COLO668 (cell line): ENCODE measurements around the gene GRIK4.

Experiments
- DNase-seq: peaks from one replicate; lab custom pipeline; 2025; ENCODE audit not compliant: unreplicated experiment; lab: John Stamatoyannopoulos, UW

GRIK4 gene

GRCh38 chr11:120695939-120696338 is 184.4 kb downstream of the GRIK4 start:
- no peak for DNase-seq

DNA sequence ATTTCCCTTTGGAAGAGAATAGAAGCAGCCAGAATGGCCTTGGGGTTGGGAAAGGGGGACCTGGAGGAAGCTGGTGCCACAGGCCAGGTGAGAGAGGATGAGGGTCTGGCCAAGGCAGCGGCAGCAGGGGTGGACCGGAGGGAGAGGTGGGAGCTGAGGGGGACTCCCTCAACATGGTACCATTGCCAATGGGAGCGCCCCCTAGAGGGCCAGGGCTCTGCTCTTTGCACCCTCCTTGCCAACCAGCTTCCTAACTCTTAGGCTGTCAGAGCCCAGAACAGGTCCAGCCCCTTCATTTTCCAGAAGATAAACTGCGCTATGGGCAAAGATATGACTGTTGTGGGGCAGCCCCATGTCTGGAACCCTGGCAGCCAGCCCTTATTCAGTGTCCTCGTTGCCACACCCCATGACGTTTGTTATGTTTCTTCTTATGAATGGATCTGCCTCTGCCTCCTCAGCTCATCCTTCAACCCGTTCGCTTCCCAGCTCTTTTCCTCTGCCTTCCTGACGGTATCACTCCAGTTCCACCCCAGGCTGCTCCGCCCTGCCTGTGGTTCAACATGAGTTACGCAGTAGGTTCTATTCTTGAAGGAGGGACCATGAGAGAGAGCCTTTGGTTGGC is 185.2 kb downstream of the GRIK4 start:
- DNase-seq = no peak

- no peak for DNase-seq
Measured at GRCh38 chr11:120698918-120699317, 187.4 kb downstream of the GRIK4 start.

DNA sequence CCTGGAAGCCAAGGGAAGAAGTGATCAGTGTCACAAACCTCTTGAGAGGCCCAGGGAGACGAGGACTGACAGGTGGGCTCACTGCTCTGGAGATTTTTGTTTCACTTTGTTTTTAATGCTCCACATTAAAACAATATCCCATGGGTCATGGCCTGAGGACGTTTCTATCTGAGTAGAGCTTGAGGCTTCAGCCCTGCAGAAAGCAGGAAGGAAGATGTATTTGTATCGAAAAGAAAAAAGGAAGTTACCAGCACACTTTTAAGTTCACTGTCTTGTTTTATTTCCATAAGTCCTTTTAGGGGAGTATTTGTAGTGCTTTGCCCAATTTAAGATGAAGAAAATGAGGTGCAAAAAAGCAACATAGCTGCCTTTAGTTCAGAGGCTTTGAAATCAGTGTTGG is 191.1 kb downstream of the GRIK4 start:
- no peak for DNase-seq

GRCh38 chr11:120703358-120704152 is 192.0 kb downstream of the GRIK4 start:
- DNase-seq = no peak

GRCh38 chr11:120704256-120704750 is 192.8 kb downstream of the GRIK4 start:
- DNase-seq = no peak

DNA sequence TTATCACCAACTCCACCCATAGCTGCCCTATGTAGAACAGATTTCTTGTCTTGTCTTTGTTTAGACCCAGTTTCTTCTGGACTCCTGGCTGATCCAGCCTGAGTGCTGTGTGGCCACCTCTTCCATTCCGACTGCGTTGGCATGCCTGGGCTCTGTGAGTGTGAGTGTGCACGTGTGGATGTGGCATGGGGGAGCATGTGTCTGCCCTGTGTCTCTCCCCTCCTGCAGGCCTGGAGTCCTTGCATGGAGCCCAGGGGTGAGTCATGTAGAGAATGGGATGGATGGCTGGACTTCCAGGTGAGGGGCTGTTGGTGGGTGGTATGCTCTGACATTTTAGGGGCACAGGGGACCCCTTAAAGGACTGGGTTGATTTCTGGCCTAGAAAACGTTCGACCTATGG is 194.7 kb downstream of the GRIK4 start:
- DNase-seq = no peak

- no peak for DNase-seq
Measured at GRCh38 chr11:120707098-120707497, 195.6 kb downstream of the GRIK4 start.

DNA sequence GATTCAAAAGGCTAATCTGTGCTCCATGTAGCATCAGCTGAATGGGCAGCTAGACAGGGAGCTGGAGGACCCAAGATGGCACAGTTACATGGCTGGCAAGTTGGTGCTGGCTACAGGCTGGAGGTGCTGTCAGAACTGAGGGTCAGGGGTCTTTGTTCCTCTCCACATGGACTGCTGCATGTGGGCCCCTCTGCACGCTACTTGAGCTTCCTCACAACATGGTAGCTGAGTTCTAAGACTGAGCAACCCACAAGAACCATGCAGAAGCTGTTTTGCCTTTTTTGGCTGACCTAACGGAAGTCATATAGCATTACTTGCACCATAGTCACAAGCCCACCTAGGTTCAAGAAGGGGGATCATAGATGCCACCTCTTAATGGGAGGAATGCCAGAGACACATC is 196.1 kb downstream of the GRIK4 start:
- no peak for DNase-seq

DNA sequence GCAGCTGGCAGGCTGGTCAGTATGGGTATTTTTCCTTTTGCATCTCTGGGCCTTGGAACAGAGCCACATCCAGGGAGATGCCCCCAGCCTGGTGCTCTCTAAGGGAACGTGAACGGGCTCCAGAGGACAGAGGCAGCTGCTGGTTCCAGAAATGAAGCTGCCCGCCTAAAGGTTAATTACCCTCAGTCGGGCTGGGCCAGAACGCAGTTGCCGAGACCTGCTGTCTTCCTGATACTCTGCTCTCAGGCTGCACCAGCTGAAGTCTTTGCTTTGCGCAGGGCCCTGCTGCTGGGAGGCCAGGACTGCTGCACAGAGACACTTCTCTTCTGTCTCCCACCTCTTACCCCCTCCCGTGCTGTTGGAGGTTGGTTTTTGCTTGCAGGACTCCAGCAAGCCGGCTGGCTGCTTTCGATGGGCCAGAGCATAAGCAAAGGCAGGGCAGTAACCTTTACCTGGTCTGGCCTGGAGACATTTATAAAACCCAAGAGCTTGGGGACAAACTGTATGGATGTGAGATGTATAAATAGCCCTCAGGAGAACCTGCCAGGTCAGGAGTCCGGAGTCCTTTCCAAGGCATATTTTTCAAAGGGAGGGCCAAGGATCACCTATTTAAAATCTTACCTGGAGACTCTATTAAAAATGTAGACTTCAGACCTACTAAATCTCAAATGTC is 197.1 kb downstream of the GRIK4 start:
- DNase-seq = no peak

- DNase-seq = no peak
Measured at GRCh38 chr11:120709808-120710207, 198.3 kb downstream of the GRIK4 start.

GRCh38 chr11:120710354-120711131 is 199.0 kb downstream of the GRIK4 start:
- no peak for DNase-seq

DNA sequence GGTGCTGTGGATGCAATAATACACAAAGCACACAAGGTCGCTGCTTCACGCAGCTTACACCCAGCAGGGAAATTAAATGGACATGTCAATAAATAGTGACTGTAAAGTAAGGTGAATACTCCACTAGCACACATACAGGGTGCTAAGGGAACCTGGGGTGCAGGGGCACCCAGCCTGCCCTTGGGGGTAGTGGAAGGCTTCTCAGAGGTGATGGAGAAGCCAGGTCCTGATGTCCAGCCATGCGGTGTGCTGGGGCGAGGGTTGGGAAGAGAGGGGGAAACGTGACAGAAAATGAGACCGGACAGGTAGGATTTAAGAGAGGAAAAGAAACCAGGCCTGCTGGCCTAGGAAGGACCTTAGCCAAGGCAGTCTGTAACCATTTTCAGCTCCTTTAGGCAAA is 200.5 kb downstream of the GRIK4 start:
- no peak for DNase-seq

GRCh38 chr11:120712881-120713280 is 201.3 kb downstream of the GRIK4 start:
- DNase-seq = no peak

GRCh38 chr11:120713296-120713695 is 201.7 kb downstream of the GRIK4 start:
- no peak for DNase-seq

DNA sequence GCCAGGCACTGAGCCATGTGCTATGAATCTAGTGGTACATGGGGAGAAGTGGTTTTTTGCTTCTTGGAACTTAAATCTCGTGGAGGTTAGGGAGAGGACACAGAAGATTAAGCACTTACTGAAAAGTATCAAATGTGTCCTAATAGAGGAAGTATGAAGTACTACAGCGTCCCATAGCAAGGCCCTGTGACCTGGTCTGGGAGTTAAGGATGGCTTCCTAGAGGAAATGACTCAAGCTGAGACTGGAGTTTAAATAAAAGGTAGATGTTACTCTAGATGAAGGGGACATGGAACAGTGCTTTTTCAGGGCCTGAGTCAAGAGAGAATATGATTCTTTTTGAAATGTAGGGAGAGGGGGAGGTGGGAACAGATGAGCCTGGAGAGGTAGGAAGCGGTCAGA is 202.9 kb downstream of the GRIK4 start:
- DNase-seq = no peak

DNA sequence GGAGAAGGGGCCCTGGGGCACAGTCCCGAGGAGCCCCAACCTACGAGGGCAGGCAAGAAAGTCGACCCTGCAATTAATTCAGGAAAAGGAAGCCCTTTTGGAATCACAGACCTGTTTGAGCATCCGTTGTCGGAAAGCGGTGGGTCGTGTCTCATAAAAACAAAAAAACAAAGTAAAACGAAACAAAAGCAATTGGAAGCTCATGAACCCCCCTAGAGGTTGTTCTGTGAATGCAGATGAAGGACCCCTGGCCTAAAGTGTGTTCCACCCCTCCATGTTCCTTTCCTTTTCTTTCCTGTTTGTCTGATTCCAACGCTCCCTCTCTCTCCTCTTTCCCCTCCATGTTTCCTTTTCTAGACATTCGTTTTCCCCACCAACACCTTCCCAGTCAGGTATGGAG is 203.7 kb downstream of the GRIK4 start:
- DNase-seq = no peak

GRCh38 chr11:120717042-120717441 is 205.5 kb downstream of the GRIK4 start:
- no peak for DNase-seq

DNA sequence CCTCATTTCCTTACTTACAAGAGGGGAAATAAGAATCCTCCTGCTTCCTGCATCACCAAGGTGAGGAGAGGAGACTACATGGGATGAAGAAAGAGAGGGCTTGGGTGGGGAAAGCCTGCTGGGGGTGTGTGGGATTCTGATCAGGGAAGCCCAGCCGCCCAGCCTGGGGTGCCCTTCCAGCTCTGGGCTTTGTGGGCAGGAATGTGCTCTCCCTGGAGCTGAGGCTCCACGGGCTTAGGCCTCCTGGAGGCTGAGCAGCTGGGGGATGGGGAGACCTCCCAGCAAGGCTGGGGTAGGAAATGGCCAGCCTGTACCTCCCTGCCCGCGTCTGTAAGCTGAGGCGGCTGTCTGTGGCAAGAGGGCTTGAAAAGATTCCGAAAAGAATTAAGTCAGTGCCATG is 206.1 kb downstream of the GRIK4 start:
- no peak for DNase-seq

GRCh38 chr11:120718171-120718570 is 206.6 kb downstream of the GRIK4 start:
- no peak for DNase-seq

DNA sequence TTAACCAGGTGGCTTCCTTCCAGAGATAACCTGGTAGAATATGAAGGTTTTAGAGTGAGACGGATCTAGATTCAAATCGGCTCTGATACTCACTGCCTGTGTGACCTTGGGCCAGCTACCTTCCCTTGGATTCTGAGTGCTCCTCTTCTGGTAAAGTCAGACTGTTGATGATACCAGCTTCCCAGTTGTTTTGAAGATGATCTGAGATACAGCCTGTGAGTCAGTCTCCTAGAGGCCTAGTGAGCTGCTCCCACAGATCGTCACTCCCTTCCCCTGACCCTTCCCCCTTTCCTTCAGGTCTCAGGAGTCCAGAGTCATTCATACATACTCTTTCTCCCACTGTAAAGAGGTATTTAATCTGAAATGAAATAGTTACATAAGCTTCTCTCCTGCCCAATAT is 207.8 kb downstream of the GRIK4 start:
- DNase-seq = no peak
